GM18508 (cell line): ENCODE measurements around the gene DGCR2.

Experiments used
- ATAC-seq: cut with Tn5 transposase; IDR thresholded peaks from one replicate; pipeline ENCODE4 v1.9.1; 2021; ENCODE audit warnings: moderate number of reproducible peaks; ENCODE audit not compliant: insufficient read depth, unreplicated experiment

The DGCR2 gene

GRCh38 chr22:19111140-19111539 lies 11.1 kb downstream of the DGCR2 start:
- ATAC-seq, result no peak

GRCh38 chr22:19110646-19111045 lies 11.6 kb downstream of the DGCR2 start:
- ATAC-seq, result no peak

GRCh38 chr22:19110064-19110458 lies 12.2 kb downstream of the DGCR2 start:
- ATAC-seq, result no peak

- ATAC-seq, result peak; percentile 68
Measured at GRCh38 chr22:19109198-19110063, 12.8 kb downstream of the DGCR2 start.

- no peak for ATAC-seq
Measured at GRCh38 chr22:19108807-19109197, 13.4 kb downstream of the DGCR2 start.

GRCh38 chr22:19107730-19108074 lies 14.5 kb downstream of the DGCR2 start:
- ATAC-seq, result no peak

- ATAC-seq, result no peak
Measured at GRCh38 chr22:19106886-19107729, 15.1 kb downstream of the DGCR2 start.

- no peak for ATAC-seq
Measured at GRCh38 chr22:19105867-19106802, 16.1 kb downstream of the DGCR2 start.

- no peak for ATAC-seq
Measured at GRCh38 chr22:19105456-19105855, 16.8 kb downstream of the DGCR2 start.

- no peak for ATAC-seq
Measured at GRCh38 chr22:19103880-19104821, 18.1 kb downstream of the DGCR2 start.

- no peak for ATAC-seq
Measured at GRCh38 chr22:19098157-19098556, 24.1 kb downstream of the DGCR2 start.

- no peak for ATAC-seq
Measured at GRCh38 chr22:19097518-19097917, 24.7 kb downstream of the DGCR2 start.

GRCh38 chr22:19096555-19096954 lies 25.7 kb downstream of the DGCR2 start:
- ATAC-seq, result no peak

- ATAC-seq, result no peak
Measured at GRCh38 chr22:19094393-19094997, 27.7 kb downstream of the DGCR2 start.

GRCh38 chr22:19092725-19093124 lies 29.5 kb downstream of the DGCR2 start:
- ATAC-seq, result no peak

- no peak for ATAC-seq
Measured at GRCh38 chr22:19090586-19091127, 31.6 kb downstream of the DGCR2 start.

GRCh38 chr22:19090183-19090582 lies 32.0 kb downstream of the DGCR2 start:
- no peak for ATAC-seq

- ATAC-seq, result no peak
Measured at GRCh38 chr22:19088866-19089595, 33.2 kb downstream of the DGCR2 start.
